Hematopoietic multipotent progenitor cell treated with erythropoietin and hydrocortisone succinate and interleukin-3 and kit ligand, for 17 days (in vitro differentiated cells): ENCODE measurements around the gene CETP.

Source experiments
- DNase-seq: peaks from one replicate; pipeline ENCODE4 v3.0.0-alpha.2; 2015; ENCODE audit warnings: low spot score

Gene CETP

DNA sequence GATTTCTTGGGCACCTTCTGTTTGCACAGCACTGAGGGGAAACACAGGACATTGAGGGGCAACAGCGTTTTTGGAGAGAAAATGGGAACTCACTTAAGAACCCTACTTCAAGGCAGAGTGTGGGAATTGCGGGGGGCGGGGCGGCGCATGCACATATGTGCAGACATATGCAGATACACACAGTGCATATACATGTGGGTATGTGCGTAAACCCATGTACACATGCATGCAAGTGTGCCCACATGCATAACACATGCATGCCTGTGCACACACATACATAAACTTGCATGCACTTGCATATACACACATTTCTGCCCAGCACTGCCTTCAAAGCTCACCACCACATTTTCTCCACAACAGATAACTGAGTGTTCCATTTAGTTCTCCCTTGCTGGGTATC lies 60.0 kb downstream of the CETP start:
- no peak for DNase-seq

DNA sequence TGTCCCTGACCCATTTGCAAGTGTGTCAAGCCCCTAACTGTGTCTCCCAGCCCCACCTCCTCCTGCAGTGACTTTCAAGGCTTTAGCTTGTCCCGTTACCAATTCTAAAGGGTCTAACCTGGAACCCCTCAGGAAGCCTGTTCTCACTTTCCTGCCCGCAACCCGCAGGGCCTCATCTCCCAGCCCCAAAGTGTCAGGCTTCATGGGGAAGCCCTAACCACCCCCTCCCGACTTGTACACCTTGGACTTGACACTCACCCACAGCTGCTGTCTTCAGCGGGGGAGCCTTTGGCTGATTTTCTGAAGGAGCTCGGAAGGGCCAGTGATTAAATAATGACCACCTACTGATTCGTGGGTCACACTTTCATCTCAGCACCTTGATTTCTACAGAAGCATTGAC lies 60.7 kb downstream of the CETP start:
- DNase-seq, result no peak

DNA sequence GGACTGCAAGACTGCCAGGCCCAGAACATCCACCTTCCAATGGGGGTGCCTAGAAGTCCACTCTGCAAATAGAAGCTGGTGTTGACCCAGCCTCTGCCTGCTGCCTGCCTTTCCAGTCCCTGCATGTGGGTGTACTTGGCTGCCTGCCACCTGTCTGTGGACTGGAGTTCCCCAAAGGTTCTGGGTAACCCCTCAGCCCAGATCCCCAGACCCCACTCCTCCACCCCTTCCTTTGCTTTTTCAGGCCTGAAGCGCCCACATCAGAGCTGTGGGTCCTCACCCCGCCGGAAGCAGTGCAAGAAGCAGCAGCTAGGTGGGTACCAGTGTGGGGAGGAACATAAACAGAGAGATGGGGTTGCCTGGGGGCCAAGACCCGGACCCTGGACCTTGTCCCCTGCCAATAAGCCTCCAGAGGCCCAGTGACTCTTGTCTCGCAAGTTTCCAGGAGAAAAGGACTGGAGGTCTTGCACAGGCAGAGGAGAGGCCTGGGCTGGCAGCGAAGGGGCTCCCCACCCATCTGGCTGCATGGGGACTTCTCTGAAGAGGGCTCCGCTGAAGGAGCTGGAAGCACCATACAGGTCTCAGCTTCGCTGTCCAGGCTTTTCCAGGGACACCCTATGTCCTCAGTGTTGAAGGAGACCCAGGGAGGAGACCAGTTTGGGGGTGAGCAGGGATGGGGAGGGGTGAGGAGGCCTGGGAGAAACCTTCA lies 61.9 kb downstream of the CETP start:
- no peak for DNase-seq

- DNase-seq, result no peak
Measured at GRCh38 chr16:57024894-57025680, 63.3 kb downstream of the CETP start.

GRCh38 chr16:57025941-57026777 lies 64.4 kb downstream of the CETP start:
- no peak for DNase-seq

GRCh38 chr16:57026778-57027062 lies 65.0 kb downstream of the CETP start:
- no peak for DNase-seq

DNA sequence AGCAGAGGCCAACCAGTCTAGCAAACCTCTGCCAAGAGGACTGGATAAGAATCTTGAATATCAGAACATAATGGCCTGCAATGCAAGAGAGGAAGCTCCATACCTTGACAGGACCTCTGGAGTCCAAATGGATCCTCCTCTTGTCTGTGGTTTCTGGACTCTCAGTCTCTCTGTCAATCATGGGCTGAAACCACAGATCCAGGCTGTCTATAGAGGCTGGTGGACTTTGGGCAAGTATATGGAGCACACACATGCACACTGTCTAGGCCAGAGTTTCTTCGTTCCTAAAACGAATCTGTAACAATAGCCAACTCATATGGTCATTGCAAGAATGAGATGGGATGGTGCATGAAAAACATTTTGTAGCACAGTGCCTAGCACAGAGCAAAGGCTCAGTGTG lies 65.3 kb downstream of the CETP start:
- no peak for DNase-seq

DNA sequence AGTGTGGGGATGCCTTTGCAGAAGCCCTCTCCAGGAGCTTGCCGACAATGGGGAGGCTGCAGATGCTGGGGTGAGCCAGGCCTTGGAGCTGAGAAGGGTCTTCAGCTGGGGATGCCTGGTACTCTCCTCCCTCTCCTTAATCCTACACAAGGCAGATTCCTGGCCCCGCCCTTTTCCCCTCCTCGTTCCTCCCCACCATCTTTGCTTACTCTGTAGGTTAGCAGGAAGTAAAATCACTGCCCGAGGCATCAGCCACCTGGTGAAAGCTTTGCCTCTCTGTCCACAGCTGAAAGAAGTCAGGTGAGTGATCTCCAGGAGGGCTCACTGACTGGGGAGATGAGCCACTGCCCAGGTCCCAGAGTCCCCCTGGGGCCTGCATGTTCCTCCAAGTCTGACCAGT lies 66.3 kb downstream of the CETP start:
- DNase-seq, result no peak

DNA sequence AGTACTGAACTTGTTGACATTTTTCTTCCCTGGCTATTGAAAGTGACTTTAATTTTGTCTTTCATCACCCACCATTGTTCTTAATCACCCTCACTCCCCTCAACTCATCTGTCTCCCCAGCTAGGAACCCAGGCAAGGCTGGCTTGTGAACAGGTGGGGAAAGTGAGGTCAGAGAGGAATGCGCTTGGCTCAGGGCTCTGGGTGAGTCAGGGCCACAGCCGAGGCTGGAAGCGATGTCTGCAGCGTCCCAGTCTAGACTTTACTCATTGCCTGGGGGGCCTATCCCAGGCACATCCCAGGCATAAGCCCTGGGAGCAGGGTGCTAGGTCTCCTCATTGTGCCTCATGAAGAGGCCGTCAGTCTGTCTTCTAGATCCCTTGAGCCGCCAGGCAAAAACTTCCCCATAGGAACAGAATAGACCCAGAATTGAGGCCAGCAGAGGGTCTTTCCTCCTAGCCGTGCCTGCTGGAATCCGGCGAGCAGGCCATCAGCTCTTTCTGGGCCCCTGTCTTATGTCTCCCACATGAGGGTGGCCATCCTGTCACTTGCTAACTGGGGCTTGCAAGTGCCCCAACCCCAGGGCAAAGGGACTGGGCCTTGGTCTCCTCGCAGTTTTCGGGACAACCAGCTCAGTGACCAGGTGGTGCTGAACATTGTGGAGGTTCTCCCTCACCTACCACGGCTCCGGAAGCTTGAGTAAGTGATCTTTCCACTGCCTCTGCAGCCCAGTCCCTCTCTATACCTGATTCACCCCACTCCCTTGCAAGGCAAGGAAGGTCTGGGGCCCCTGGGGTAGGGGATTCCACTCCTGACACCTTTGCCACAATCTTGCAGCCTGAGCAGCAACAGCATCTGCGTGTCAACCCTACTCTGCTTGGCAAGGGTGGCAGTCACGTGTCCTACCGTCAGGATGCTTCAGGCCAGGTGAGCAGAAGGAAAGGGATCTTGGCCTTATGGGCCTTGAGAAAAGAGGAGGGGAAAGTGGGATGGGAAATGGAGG lies 67.7 kb downstream of the CETP start:
- no peak for DNase-seq

DNA sequence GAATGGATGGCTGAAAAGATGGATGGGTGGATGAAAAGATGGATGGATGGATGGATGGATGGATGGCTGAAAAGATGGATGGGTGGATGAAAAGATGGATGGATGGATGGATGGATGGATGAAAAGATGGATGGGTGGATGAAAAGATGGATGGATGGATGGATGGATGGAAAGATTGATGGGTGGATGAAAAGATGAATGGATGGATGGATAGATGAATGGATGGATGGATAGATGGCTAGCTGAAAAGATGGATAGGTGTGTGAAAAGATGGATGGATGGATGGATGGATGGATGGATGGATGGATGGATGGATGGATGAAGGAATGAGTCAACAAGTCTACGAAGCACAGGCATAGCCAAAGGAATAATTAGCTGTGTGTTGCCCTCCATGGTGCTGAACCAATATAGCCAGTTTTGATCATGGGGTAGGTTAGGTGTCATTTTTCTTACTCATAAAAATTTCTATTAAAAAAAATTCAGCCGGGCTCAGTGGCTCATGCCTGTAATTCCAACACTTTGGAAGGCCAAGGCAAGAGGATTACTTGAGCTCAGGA lies 68.7 kb downstream of the CETP start:
- DNase-seq, result no peak

GRCh38 chr16:57031156-57031555 lies 69.4 kb downstream of the CETP start:
- no peak for DNase-seq

DNA sequence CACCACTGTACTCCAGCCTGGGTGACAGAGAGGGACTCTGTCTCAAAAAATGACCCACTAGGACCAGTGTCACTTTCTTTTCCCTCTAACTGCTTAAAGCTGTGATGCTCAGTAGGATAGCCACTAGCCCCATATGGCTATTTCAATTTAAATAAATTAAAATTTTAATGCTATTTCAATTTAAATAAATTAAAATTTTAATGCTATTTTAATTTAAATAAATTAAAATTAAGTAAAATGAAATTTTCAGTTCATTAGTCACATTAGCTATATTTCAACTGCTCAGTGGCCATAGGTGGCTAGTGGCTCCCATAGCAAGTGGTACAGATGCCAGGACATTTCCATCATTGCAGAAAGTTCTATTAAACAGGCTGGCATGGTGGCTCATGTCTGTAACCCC lies 70.6 kb downstream of the CETP start:
- DNase-seq, result no peak

GRCh38 chr16:57032931-57033330 lies 71.2 kb downstream of the CETP start:
- no peak for DNase-seq
